ENCODE data around the gene LIMA1.

- TF ChIP-seq, protein P1, sequence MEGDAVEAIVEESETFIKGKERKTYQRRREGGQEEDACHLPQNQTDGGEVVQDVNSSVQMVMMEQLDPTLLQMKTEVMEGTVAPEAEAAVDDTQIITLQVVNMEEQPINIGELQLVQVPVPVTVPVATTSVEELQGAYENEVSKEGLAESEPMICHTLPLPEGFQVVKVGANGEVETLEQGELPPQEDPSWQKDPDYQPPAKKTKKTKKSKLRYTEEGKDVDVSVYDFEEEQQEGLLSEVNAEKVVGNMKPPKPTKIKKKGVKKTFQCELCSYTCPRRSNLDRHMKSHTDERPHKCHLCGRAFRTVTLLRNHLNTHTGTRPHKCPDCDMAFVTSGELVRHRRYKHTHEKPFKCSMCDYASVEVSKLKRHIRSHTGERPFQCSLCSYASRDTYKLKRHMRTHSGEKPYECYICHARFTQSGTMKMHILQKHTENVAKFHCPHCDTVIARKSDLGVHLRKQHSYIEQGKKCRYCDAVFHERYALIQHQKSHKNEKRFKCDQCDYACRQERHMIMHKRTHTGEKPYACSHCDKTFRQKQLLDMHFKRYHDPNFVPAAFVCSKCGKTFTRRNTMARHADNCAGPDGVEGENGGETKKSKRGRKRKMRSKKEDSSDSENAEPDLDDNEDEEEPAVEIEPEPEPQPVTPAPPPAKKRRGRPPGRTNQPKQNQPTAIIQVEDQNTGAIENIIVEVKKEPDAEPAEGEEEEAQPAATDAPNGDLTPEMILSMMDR (IDR thresholded peaks at IDR 0.05), result peak in 2 of 6 experiments; percentile 8 to 23
- no peak for TF ChIP-seq POLR2A (IDR thresholded peaks at IDR 0.05)
These were observed 107.6 kb downstream of the LIMA1 start for GRCh38 chr12:50175716-50176026.

Measured in thyroid gland (tissue), 4 donors.